NCI-H2227 (cell line): ENCODE data around the gene FRAT1.
A peak's percentile ranks its signal among the peaks of the same experiment; 100 is the strongest.

Experiments
- DNase-seq: peaks from one replicate; lab custom pipeline; 2025; ENCODE audit not compliant: unreplicated experiment; lab: John Stamatoyannopoulos, UW

The FRAT1 gene

GRCh38 chr10:97307866-97308780 lies 10.9 kb upstream of the FRAT1 start:
- no peak for DNase-seq

- no peak for DNase-seq
Measured at GRCh38 chr10:97311111-97311626, 7.9 kb upstream of the FRAT1 start.

- DNase-seq: no peak
Measured at GRCh38 chr10:97312897-97313296, 6.2 kb upstream of the FRAT1 start.

GRCh38 chr10:97314671-97315070 lies 4.4 kb upstream of the FRAT1 start:
- no peak for DNase-seq

GRCh38 chr10:97319671-97320479 lies 804 bp downstream of the FRAT1 start:
- peak; percentile 20 for DNase-seq

GRCh38 chr10:97320480-97321031 lies 1.5 kb downstream of the FRAT1 start:
- no peak for DNase-seq

GRCh38 chr10:97321032-97321803 lies 2.1 kb downstream of the FRAT1 start:
- DNase-seq: peak; percentile 67

GRCh38 chr10:97321804-97322190 lies 2.7 kb downstream of the FRAT1 start:
- peak; percentile 78 for DNase-seq

- no peak for DNase-seq
Measured at GRCh38 chr10:97323501-97323900, 4.4 kb downstream of the FRAT1 start.

- peak; percentile 86 for DNase-seq
Measured at GRCh38 chr10:97325754-97326153, 6.7 kb downstream of the FRAT1 start.

- no peak for DNase-seq
Measured at GRCh38 chr10:97327348-97328294, 8.6 kb downstream of the FRAT1 start.

- no peak for DNase-seq
Measured at GRCh38 chr10:97328646-97329453, 9.8 kb downstream of the FRAT1 start.

- no peak for DNase-seq
Measured at GRCh38 chr10:97329766-97330165, 10.7 kb downstream of the FRAT1 start.

GRCh38 chr10:97331153-97331703 lies 12.2 kb downstream of the FRAT1 start:
- no peak for DNase-seq

GRCh38 chr10:97332591-97333350 lies 13.7 kb downstream of the FRAT1 start:
- peak; percentile 33 for DNase-seq

- peak; percentile 38 for DNase-seq
Measured at GRCh38 chr10:97333351-97333600, 14.2 kb downstream of the FRAT1 start.

GRCh38 chr10:97333601-97334369 lies 14.7 kb downstream of the FRAT1 start:
- DNase-seq: peak; percentile 38
